HepG2 (cell line): ENCODE measurements around the gene MTMR4. TPM values are rescaled to one million over a fixed set of nuclear protein-coding genes. Genes with fewer than 3 reads are reported as not detected.

ENCODE experiments used
- CBX1 ChIP-seq: IDR thresholded peaks from one replicate; pipeline ENCODE4 v1.6.1; 2016; ENCODE audit warnings: antibody characterized with exemption, low read depth
- HNRNPK ChIP-seq: fragments of 200-400 bp; formaldehyde crosslinking; IDR thresholded peaks from 2 replicates; pipeline ENCODE4 v1.6.1; 2018; ENCODE audit warnings: low read length, low read depth, moderate library complexity, mild to moderate bottlenecking; ENCODE audit not compliant: poor library complexity, severe bottlenecking
- MTA3 ChIP-seq: sonication (generic); formaldehyde crosslinking; IDR thresholded peaks from 2 replicates; pipeline ENCODE4 v1.4.0; 2020; ENCODE audit warnings: missing genetic modification reagents
- RNF2 ChIP-seq: fragments of 450-650 bp; conservative IDR thresholded peaks from 2 replicates; pipeline ENCODE4 v1.6.1; 2016; ENCODE audit warnings: low read depth
- TBL1XR1 ChIP-seq: fragments of 150-350 bp; IDR thresholded peaks from 2 replicates; pipeline ENCODE4 v1.6.1; 2014; ENCODE audit warnings: borderline replicate concordance, low read length; ENCODE audit not compliant: partially characterized antibody
- U2AF2 ChIP-seq: fragments of 200-400 bp; formaldehyde crosslinking; IDR thresholded peaks from 2 replicates; pipeline ENCODE4 v1.6.1; 2017; ENCODE audit warnings: low read depth, mild to moderate bottlenecking, low read length
- ZFP90 ChIP-seq: sonication (generic); formaldehyde crosslinking; IDR thresholded peaks from 2 replicates; pipeline ENCODE4 v1.8.0; 2022; ENCODE audit warnings: missing genetic modification reagents, mild to moderate bottlenecking, inconsistent platforms, borderline replicate concordance
- ZKSCAN5 ChIP-seq: sonication (generic); formaldehyde crosslinking; IDR thresholded peaks from 2 replicates; pipeline ENCODE4 v1.5.1; 2020; ENCODE audit warnings: mild to moderate bottlenecking, missing genetic modification reagents
- ZNF557 ChIP-seq: sonication (generic); formaldehyde crosslinking; IDR thresholded peaks from 2 replicates; pipeline ENCODE4 v1.4.0; 2020; ENCODE audit warnings: missing genetic modification reagents
- polyA plus RNA-seq, 8 experiments: library from polyadenylated mRNA; depleted of rRNA in 3 of 8; stranded (reverse) in 7 of 8; unstranded in 1 of 8; fragments of >200 nt; fragmentation: Illumina TruSeq in 4 of 8; extraction: Trizol in 4 of 8; gene quantifications; 2 replicates each; pipeline versions ENCODE4 v1.2.1 to v1.2.3, GENCODE V29; 2011 to 2016; ENCODE audit warnings: low read depth in 4 of 8, missing spikeins in 1 of 8, mixed read lengths in 1 of 8; ENCODE audit not compliant: insufficient read depth in 1 of 8
- total RNA-seq, 5 experiments: library from RNA; depleted of rRNA; stranded (reverse); fragments of >200 nt; fragmentation: Illumina TruSeq; extraction: Trizol; gene quantifications; 2 replicates each; pipeline ENCODE4 v1.2.3, GENCODE V29; 2016; ENCODE audit warnings: low read depth in 1 of 5
- TF ChIP-seq, protein P1 (sequence below): sonication (generic); formaldehyde crosslinking; IDR thresholded peaks from 2 replicates; pipeline ENCODE4 v1.4.0; 2020; ENCODE audit warnings: mild to moderate bottlenecking, missing genetic modification reagents
- TF ChIP-seq, protein P2 (sequence below): sonication (generic); formaldehyde crosslinking; IDR thresholded peaks from 2 replicates; pipeline ENCODE4 v1.5.1; 2020; ENCODE audit warnings: mild to moderate bottlenecking, moderate library complexity, missing genetic modification reagents
- TF ChIP-seq, protein P3 (sequence below): sonication (generic); formaldehyde crosslinking; IDR thresholded peaks from 2 replicates; pipeline ENCODE4 v1.9.0; 2021; ENCODE audit warnings: mild to moderate bottlenecking, missing genetic modification reagents
- TF ChIP-seq, protein P4 (sequence below): IDR thresholded peaks from 2 replicates; pipeline ENCODE4 v1.6.1; 2016; ENCODE audit warnings: mild to moderate bottlenecking
- TF ChIP-seq, protein P5 (sequence below): sonication (generic); formaldehyde crosslinking; IDR thresholded peaks from 2 replicates; pipeline ENCODE4 v1.4.0; 2020; ENCODE audit warnings: mild to moderate bottlenecking, missing genetic modification reagents

MTMR4 gene
- total and polyA plus RNA-seq, 2 of the 13 experiments (the other 11 are each of a cell fraction or from before 2014, with no cell fraction given) = 62.5 to 65.1 TPM

DNA sequence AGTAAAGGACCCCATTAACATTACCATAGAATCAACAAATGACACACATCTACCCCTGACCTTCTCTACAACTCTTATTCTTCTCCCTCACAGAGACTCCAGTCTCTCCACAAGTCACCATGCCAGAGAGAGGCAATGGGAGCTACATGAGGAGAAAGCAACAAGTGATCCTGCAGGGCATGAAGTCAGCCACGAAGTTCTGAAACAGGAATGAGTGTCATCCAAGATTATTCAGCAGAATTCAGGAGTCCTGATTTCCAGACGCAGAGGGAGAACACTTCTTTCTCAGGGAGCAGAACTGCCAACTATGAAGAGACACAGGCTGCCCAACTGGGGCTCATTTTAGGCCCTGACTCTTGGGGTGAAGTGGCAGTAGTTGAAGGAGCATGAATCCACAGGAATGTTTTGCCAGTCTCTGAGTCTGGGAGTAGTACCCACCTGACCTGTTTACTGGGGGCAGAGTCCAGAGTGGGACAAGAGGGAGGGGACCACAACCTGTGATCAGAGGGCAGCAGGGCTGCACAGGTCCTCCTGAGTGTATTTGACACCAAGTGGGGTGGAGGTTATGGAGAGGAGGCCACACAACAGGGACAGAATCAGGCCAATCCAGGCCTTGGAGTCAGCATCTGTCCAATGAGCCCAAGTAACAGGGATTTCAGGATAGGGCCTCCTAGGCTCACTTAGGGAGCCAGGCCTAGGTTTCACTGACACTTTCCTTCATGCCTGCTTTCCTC lies 2.4 kb upstream of the MTMR4 start (continued):
- TF ChIP-seq, protein P1, sequence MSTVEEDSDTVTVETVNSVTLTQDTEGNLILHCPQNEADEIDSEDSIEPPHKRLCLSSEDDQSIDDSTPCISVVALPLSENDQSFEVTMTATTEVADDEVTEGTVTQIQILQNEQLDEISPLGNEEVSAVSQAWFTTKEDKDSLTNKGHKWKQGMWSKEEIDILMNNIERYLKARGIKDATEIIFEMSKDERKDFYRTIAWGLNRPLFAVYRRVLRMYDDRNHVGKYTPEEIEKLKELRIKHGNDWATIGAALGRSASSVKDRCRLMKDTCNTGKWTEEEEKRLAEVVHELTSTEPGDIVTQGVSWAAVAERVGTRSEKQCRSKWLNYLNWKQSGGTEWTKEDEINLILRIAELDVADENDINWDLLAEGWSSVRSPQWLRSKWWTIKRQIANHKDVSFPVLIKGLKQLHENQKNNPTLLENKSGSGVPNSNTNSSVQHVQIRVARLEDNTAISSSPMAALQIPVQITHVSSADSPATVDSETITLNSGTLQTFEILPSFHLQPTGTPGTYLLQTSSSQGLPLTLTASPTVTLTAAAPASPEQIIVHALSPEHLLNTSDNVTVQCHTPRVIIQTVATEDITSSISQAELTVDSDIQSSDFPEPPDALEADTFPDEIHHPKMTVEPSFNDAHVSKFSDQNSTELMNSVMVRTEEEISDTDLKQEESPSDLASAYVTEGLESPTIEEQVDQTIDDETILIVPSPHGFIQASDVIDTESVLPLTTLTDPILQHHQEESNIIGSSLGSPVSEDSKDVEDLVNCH = no peak
- 0 out of 2 replicates have a peak, but pooled peaks have one; percentile 18 for TF ChIP-seq ZKSCAN5 (CRISPR knock-in tag)
- TF ChIP-seq HNRNPK = no peak
- no peak for TF ChIP-seq ZNF557 (CRISPR knock-in tag)
- TF ChIP-seq ZFP90 (CRISPR knock-in tag) = 0 out of 2 replicates have a peak, but pooled peaks have one; percentile 23
- TF ChIP-seq, protein P2, sequence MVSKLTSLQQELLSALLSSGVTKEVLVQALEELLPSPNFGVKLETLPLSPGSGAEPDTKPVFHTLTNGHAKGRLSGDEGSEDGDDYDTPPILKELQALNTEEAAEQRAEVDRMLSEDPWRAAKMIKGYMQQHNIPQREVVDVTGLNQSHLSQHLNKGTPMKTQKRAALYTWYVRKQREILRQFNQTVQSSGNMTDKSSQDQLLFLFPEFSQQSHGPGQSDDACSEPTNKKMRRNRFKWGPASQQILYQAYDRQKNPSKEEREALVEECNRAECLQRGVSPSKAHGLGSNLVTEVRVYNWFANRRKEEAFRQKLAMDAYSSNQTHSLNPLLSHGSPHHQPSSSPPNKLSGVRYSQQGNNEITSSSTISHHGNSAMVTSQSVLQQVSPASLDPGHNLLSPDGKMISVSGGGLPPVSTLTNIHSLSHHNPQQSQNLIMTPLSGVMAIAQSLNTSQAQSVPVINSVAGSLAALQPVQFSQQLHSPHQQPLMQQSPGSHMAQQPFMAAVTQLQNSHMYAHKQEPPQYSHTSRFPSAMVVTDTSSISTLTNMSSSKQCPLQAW (CRISPR knock-in tag) = no peak
- TF ChIP-seq MTA3 (CRISPR knock-in tag) = no peak
- TF ChIP-seq, protein P3, sequence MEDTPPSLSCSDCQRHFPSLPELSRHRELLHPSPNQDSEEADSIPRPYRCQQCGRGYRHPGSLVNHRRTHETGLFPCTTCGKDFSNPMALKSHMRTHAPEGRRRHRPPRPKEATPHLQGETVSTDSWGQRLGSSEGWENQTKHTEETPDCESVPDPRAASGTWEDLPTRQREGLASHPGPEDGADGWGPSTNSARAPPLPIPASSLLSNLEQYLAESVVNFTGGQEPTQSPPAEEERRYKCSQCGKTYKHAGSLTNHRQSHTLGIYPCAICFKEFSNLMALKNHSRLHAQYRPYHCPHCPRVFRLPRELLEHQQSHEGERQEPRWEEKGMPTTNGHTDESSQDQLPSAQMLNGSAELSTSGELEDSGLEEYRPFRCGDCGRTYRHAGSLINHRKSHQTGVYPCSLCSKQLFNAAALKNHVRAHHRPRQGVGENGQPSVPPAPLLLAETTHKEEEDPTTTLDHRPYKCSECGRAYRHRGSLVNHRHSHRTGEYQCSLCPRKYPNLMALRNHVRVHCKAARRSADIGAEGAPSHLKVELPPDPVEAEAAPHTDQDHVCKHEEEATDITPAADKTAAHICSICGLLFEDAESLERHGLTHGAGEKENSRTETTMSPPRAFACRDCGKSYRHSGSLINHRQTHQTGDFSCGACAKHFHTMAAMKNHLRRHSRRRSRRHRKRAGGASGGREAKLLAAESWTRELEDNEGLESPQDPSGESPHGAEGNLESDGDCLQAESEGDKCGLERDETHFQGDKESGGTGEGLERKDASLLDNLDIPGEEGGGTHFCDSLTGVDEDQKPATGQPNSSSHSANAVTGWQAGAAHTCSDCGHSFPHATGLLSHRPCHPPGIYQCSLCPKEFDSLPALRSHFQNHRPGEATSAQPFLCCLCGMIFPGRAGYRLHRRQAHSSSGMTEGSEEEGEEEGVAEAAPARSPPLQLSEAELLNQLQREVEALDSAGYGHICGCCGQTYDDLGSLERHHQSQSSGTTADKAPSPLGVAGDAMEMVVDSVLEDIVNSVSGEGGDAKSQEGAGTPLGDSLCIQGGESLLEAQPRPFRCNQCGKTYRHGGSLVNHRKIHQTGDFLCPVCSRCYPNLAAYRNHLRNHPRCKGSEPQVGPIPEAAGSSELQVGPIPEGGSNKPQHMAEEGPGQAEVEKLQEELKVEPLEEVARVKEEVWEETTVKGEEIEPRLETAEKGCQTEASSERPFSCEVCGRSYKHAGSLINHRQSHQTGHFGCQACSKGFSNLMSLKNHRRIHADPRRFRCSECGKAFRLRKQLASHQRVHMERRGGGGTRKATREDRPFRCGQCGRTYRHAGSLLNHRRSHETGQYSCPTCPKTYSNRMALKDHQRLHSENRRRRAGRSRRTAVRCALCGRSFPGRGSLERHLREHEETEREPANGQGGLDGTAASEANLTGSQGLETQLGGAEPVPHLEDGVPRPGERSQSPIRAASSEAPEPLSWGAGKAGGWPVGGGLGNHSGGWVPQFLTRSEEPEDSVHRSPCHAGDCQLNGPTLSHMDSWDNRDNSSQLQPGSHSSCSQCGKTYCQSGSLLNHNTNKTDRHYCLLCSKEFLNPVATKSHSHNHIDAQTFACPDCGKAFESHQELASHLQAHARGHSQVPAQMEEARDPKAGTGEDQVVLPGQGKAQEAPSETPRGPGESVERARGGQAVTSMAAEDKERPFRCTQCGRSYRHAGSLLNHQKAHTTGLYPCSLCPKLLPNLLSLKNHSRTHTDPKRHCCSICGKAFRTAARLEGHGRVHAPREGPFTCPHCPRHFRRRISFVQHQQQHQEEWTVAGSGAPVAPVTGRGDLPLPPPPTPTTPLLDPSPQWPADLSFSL (CRISPR knock-in tag) = no peak
- no peak for TF ChIP-seq U2AF2
- TF ChIP-seq TBL1XR1 = no peak
- TF ChIP-seq, protein P4, sequence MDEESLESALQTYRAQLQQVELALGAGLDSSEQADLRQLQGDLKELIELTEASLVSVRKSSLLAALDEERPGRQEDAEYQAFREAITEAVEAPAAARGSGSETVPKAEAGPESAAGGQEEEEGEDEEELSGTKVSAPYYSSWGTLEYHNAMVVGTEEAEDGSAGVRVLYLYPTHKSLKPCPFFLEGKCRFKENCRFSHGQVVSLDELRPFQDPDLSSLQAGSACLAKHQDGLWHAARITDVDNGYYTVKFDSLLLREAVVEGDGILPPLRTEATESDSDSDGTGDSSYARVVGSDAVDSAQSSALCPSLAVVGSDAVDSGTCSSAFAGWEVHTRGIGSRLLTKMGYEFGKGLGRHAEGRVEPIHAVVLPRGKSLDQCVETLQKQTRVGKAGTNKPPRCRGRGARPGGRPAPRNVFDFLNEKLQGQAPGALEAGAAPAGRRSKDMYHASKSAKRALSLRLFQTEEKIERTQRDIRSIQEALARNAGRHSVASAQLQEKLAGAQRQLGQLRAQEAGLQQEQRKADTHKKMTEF = no peak; the same call in 1 of the 2 replicates
- no peak for TF ChIP-seq CBX1
- TF ChIP-seq, protein P5, sequence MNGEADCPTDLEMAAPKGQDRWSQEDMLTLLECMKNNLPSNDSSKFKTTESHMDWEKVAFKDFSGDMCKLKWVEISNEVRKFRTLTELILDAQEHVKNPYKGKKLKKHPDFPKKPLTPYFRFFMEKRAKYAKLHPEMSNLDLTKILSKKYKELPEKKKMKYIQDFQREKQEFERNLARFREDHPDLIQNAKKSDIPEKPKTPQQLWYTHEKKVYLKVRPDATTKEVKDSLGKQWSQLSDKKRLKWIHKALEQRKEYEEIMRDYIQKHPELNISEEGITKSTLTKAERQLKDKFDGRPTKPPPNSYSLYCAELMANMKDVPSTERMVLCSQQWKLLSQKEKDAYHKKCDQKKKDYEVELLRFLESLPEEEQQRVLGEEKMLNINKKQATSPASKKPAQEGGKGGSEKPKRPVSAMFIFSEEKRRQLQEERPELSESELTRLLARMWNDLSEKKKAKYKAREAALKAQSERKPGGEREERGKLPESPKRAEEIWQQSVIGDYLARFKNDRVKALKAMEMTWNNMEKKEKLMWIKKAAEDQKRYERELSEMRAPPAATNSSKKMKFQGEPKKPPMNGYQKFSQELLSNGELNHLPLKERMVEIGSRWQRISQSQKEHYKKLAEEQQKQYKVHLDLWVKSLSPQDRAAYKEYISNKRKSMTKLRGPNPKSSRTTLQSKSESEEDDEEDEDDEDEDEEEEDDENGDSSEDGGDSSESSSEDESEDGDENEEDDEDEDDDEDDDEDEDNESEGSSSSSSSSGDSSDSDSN (CRISPR knock-in tag) = peak; percentile 19; the same call in 1 of the 2 replicates
- no peak for TF ChIP-seq RNF2
